GM12878 (cell line): Measurements from ENCODE around the gene ENPP1. TPM values are rescaled to one million over a fixed set of nuclear protein-coding genes. Genes with fewer than 3 reads are reported as not detected.

ENCODE experiments used
- ATAC-seq: fragments of 200-7000 bp; cut with Tn5 transposase; 3 replicates; pipeline ENCODE4 v1.9.1; 2020; ENCODE audit warnings: mild to moderate bottlenecking, moderate library complexity
- BruUV-seq: library from RNA; stranded (reverse); fragments of 400-500 nt; replicated peaks from 2 replicates; lab custom pipeline; 2021; lab: Mats Ljungman, UMichigan
- CTCF ChIA-PET: fragments of 300-600 bp; sonication (Branson Sonifier 250); formaldehyde crosslinking; extraction: SDS; loops from one replicate; lab custom pipeline; 2021; ENCODE audit warnings: inconsistent platforms; lab: Yijun Ruan, JAX
- POLR2A ChIA-PET: fragments of 350-600 bp; formaldehyde crosslinking; extraction: SDS; loops from one replicate; lab custom pipeline; 2021; ENCODE audit warnings: inconsistent platforms; lab: Charles Lee
- RAD21 ChIA-PET: fragments of 300-600 bp; sonication (Branson Sonifier 250); formaldehyde crosslinking; loops from one replicate; lab custom pipeline; 2023; ENCODE audit warnings: antibody characterized with exemption; ENCODE audit not compliant: unreplicated experiment; lab: Charles Lee
- SMC1A ChIA-PET: fragments of 300-600 bp; sonication (Branson Sonifier 250); formaldehyde crosslinking; loops from one replicate; lab custom pipeline; 2023; ENCODE audit not compliant: unreplicated experiment, uncharacterized antibody; lab: Charles Lee
- DNase-seq: peaks from one replicate; pipeline ENCODE4 v3.0.0-alpha.2; 2011; ENCODE audit warnings: low read depth, low spot score
- FAIRE-seq: peaks from 3 replicates; lab custom pipeline; 2011; peaks lifted over from hg19 to GRCh38; lab: Jason Lieb, UNC
- H2AFZ ChIP-seq: 2 replicates; pipeline ENCODE4 v1.6.0; 2011; ENCODE audit warnings: low read depth, low read length, control low read depth; ENCODE audit not compliant: control insufficient read depth
- H3K27ac ChIP-seq: 2 replicates; pipeline ENCODE4 v1.5.1; 2011; ENCODE audit warnings: control low read depth; ENCODE audit not compliant: control insufficient read depth, insufficient read depth
- H3K27me3 ChIP-seq, 2 experiments: replicated peaks in 1 of 2; 2 replicates each; pipeline versions ENCODE4 v1.6.0 to v1.6.1; 2011; ENCODE audit warnings: low read length in 1 of 2; ENCODE audit not compliant: control insufficient read depth in 2 of 2, insufficient read depth in 2 of 2
- H3K36me3 ChIP-seq, 2 experiments: 2 replicates each; pipeline ENCODE4 v1.5.1; 2011; ENCODE audit warnings: low read length in 1 of 2; ENCODE audit not compliant: control insufficient read depth in 2 of 2, insufficient read depth in 2 of 2
- H3K4me1 ChIP-seq: 2 replicates; pipeline ENCODE4 v1.6.1; 2011; ENCODE audit warnings: mild to moderate bottlenecking, low read length, moderate library complexity, mixed read lengths; ENCODE audit not compliant: control insufficient read depth, insufficient read depth
- H3K4me2 ChIP-seq: 2 replicates; pipeline ENCODE4 v1.6.0; 2011; ENCODE audit warnings: control low read depth; ENCODE audit not compliant: control insufficient read depth, insufficient read depth
- H3K4me3 ChIP-seq: fragments of 200-600 bp; sonication (generic); 2 replicates; pipeline ENCODE4 v1.5.1; 2016
- H3K79me2 ChIP-seq: 2 replicates; pipeline ENCODE4 v1.6.0; 2011; ENCODE audit warnings: low read length; ENCODE audit not compliant: control insufficient read depth, insufficient read depth
- H3K9ac ChIP-seq: 2 replicates; pipeline ENCODE4 v1.8.0; 2011; ENCODE audit warnings: low read length, control low read depth, mixed read lengths; ENCODE audit not compliant: control insufficient read depth, insufficient read depth
- H3K9me3 ChIP-seq: replicated peaks from 3 replicates; pipeline ENCODE4 v1.5.1; 2011; ENCODE audit warnings: mild to moderate bottlenecking, low read length; ENCODE audit not compliant: control insufficient read depth, insufficient read depth
- H4K20me1 ChIP-seq: 2 replicates; pipeline ENCODE4 v1.6.0; 2011; ENCODE audit not compliant: control insufficient read depth, insufficient read depth
- ATF3 ChIP-seq: IDR thresholded peaks from 2 replicates; pipeline ENCODE4 v1.6.1; 2011; ENCODE audit warnings: low read depth, mild to moderate bottlenecking, low read length, moderate library complexity, borderline replicate concordance; ENCODE audit errors: extremely low read depth
- CHD2 ChIP-seq: IDR thresholded peaks from 2 replicates; pipeline ENCODE4 v1.6.1; 2011; ENCODE audit warnings: low read depth, low read length, improper control_type of control experiment, borderline replicate concordance
- CREB1 ChIP-seq: IDR thresholded peaks from 2 replicates; pipeline ENCODE4 v1.6.1; 2012; ENCODE audit warnings: low read depth, mild to moderate bottlenecking, inconsistent platforms
- DPF2 ChIP-seq: fragments of 450-650 bp; IDR thresholded peaks from 2 replicates; pipeline ENCODE4 v1.6.1; 2017; ENCODE audit warnings: mild to moderate bottlenecking
- HDAC6 ChIP-seq: fragments of 200-600 bp; sonication (generic); IDR thresholded peaks from one replicate; pipeline ENCODE4 v1.8.0; 2017; ENCODE audit warnings: antibody characterized with exemption; ENCODE audit not compliant: unreplicated experiment
- NR2F1 ChIP-seq: fragments of 450-650 bp; conservative IDR thresholded peaks from 2 replicates; pipeline ENCODE4 v1.6.1; 2017; ENCODE audit warnings: mild to moderate bottlenecking
- PAX8 ChIP-seq: fragments of 450-650 bp; IDR thresholded peaks from 2 replicates; pipeline ENCODE4 v1.6.1; 2017; ENCODE audit warnings: mild to moderate bottlenecking, moderate library complexity
- PML ChIP-seq: IDR thresholded peaks from 2 replicates; pipeline ENCODE4 v1.6.1; 2012; ENCODE audit warnings: low read length, inconsistent platforms
- SKIL ChIP-seq: fragments of 450-650 bp; IDR thresholded peaks from 2 replicates; pipeline ENCODE4 v1.6.1; 2017; ENCODE audit warnings: mild to moderate bottlenecking, low read depth, inconsistent platforms; ENCODE audit not compliant: poor library complexity, severe bottlenecking
- ZBTB33 ChIP-seq: fragments of 450-650 bp; IDR thresholded peaks from 2 replicates; pipeline ENCODE4 v1.6.1; 2017; ENCODE audit warnings: mild to moderate bottlenecking
- ZBTB40 ChIP-seq: fragments of 450-650 bp; IDR thresholded peaks from 2 replicates; pipeline ENCODE4 v1.6.1; 2016; ENCODE audit warnings: mild to moderate bottlenecking, moderate library complexity, borderline replicate concordance
- ZNF217 ChIP-seq: fragments of 450-650 bp; IDR thresholded peaks from 2 replicates; pipeline ENCODE4 v1.6.1; 2017; ENCODE audit warnings: antibody characterized with exemption, mild to moderate bottlenecking
- ZNF622 ChIP-seq: fragments of 450-650 bp; IDR thresholded peaks from 2 replicates; pipeline ENCODE4 v1.6.1; 2017; ENCODE audit warnings: mild to moderate bottlenecking, inconsistent platforms
- WGBS: methylation state at CpG from one replicate; pipeline ENCODE4 v1.1.6; 2016; ENCODE audit warnings: low lambda C conversion rate; ENCODE audit not compliant: insufficient replicate concordance, insufficient coverage; ENCODE audit errors: missing lambda C conversion rate; 5-methylcytosine and 5-hydroxymethylcytosine counted together
- in situ Hi-C: fragments of 300-500 bp; cut with MboI; formaldehyde crosslinking; loops from 9 replicates; pipeline ENCODE4 v1.14.3; 2018; ENCODE audit warnings: mixed read lengths
- intact Hi-C: fragments of 100-400 bp; cut with micrococcal nuclease; formaldehyde crosslinking; loops from one replicate; pipeline ENCODE4 v1.14.2; 2022; ENCODE audit not compliant: unreplicated experiment
- polyA plus RNA-seq, 11 experiments: library from polyadenylated mRNA; depleted of rRNA in 4 of 11; unstranded in 6 of 11; stranded (reverse) in 5 of 11; fragments of >200 nt; fragmentation: Nextera tagmentation in 4 of 11; fragmentation: Illumina TruSeq in 1 of 11; extraction: Ambion mirVana in 4 of 11; extraction: Trizol in 1 of 11; gene quantifications; 1 replicate in 1 of 11; 2 replicates in 10 of 11; pipeline versions ENCODE4 v1.2.1 to v1.2.3, GENCODE V29; 2011 to 2016; ENCODE audit warnings: inconsistent platforms in 2 of 11, missing spikeins in 2 of 11, low read depth in 1 of 11
- total RNA-seq, 4 experiments: library from RNA; depleted of rRNA in 3 of 4; stranded (reverse); fragments of >200 nt in 3 of 4; fragmentation: Illumina TruSeq in 1 of 4; extraction: Trizol in 1 of 4; gene quantifications; 2 replicates each; pipeline versions ENCODE4 v1.2.1 to v1.2.3, GENCODE V29; 2013 to 2021

Gene ENPP1
- total and polyA plus RNA-seq, 10 of the 15 experiments (the other 5 are each of a cell fraction or from before 2014, with no cell fraction given) = 0.03 to 0.05 TPM; not detected in 8

- Histone ChIP-seq H3K79me2 (no peaks in the 10 kb centered on the region), H3K4me2 (no peak overlapping the region), H3K4me1 (no peaks in the 10 kb centered on the region), H3K27me3 (no peaks in the 10 kb centered on the region; a peak in 1 of 4 replicates), H2AFZ (no peak overlapping the region), H3K36me3 (no peaks in the 10 kb centered on the region), H3K27ac (no peak overlapping the region), H3K9ac (no peak overlapping the region), H4K20me1 (no peaks in the 10 kb centered on the region), H3K9me3 (no peaks in the 10 kb centered on the region), H3K4me3 (no peak overlapping the region)
- SMC1A ChIA-PET = no interaction called here
- BruUV-seq = no TSS peak
- intact Hi-C loops (no loop called here), in situ Hi-C loops (no loop called here)
- TF ChIP-seq SKIL = no peak
- no peak for TF ChIP-seq HDAC6
- TF ChIP-seq ZBTB33 = no peak
- TF ChIP-seq CREB1 = no peak
- no peak for TF ChIP-seq PML
- no peak for TF ChIP-seq PAX8
- no peak for TF ChIP-seq NR2F1
- no peak for TF ChIP-seq ZBTB40
- no peak for TF ChIP-seq CHD2
- no peak for TF ChIP-seq DPF2
- TF ChIP-seq ATF3 = no peak
- TF ChIP-seq ZNF622 = no peak
- TF ChIP-seq ZNF217 = no peak
- CTCF ChIA-PET = no interaction called here
- ATAC-seq (no peak), FAIRE-seq (no peak), DNase-seq (no peak)
- RAD21 ChIA-PET = no interaction called here
- POLR2A ChIA-PET = no interaction called here
- 8% methylated on average over 2 of the region's 2 CpGs for WGBS
Observed at GRCh38 chr6:131776985-131777384, 30.8 kb upstream of the ENPP1 start.
